HG03108 (cell line): Measurements from ENCODE around the gene ZDHHC18.

ENCODE experiments used
- ATAC-seq: cut with Tn5 transposase; IDR thresholded peaks from one replicate; pipeline ENCODE4 v1.9.1; 2021; ENCODE audit warnings: moderate library complexity; ENCODE audit not compliant: unreplicated experiment

ZDHHC18 gene, protein sequence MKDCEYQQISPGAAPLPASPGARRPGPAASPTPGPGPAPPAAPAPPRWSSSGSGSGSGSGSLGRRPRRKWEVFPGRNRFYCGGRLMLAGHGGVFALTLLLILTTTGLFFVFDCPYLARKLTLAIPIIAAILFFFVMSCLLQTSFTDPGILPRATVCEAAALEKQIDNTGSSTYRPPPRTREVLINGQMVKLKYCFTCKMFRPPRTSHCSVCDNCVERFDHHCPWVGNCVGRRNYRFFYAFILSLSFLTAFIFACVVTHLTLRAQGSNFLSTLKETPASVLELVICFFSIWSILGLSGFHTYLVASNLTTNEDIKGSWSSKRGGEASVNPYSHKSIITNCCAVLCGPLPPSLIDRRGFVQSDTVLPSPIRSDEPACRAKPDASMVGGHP

DNA sequence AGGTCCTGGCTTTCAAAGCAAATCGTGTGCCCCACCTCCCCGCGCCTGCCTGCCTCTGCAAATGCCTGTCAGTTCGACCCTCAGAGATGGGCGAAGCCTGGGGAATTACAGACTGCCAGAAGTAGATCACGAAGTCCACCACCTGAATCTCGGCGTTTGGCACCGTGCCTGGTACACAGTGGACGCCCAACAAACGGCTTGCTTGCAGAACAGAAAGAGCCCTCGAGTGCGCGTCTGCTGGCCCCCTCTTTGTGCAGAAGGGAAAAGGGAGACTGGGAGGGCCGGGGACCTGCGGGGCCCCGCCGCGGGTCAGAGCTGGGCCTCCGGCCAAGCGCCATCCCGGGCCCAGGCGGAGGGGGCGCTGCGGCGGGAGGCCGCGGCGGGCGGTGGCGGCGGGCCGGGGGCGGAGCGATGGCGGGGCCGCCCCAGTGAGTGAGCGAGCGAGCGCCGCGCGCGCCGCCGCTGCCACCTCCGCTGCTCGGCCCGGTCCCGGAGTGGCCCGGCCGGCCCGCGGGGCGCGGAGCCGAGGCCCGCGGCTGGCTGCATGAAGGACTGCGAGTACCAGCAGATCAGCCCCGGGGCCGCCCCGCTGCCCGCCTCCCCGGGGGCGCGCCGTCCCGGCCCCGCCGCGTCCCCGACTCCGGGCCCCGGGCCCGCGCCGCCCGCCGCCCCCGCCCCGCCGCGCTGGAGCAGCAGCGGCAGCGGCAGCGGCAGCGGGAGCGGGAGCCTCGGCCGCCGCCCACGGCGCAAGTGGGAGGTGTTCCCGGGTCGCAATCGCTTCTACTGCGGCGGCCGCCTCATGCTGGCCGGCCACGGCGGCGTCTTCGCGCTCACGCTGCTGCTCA, at the start of gene ZDHHC18:
Gene ZDHHC18 (plus strand): TSS at position 428 of the 845 bp plus-strand sequence. CDS start 117 bp downstream, at position 545.
- ATAC-seq, result peak; percentile 62

DNA sequence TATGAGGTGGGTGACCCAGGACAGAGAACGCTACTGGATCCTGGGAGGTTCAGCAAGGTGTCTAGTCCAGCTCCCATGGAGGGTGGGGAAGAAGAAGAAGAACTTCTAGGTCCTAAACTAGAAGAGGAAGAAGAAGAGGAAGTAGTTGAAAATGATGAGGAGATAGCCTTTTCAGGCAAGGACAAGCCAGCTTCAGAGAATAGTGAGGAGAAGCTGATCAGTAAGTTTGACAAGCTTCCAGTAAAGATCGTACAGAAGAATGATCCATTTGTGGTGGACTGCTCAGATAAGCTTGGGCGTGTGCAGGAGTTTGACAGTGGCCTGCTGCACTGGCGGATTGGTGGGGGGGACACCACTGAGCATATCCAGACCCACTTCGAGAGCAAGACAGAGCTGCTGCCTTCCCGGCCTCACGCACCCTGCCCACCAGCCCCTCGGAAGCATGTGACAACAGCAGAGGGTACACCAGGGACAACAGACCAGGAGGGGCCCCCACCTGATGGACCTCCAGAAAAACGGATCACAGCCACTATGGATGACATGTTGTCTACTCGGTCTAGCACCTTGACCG, 47.3 kb upstream of the ZDHHC18 start:
- no peak for ATAC-seq

DNA sequence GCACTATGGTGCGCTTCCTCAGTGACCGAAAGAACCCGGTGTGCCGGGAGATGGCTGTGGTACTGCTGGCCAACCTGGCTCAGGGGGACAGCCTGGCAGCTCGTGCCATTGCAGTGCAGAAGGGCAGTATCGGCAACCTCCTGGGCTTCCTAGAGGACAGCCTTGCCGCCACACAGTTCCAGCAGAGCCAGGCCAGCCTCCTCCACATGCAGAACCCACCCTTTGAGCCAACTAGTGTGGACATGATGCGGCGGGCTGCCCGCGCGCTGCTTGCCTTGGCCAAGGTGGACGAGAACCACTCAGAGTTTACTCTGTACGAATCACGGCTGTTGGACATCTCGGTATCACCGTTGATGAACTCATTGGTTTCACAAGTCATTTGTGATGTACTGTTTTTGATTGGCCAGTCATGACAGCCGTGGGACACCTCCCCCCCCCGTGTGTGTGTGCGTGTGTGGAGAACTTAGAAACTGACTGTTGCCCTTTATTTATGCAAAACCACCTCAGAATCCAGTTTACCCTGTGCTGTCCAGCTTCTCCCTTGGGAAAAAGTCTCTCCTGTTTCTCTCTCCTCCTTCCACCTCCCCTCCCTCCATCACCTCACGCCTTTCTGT, 46.0 kb upstream of the ZDHHC18 start:
- no peak for ATAC-seq

DNA sequence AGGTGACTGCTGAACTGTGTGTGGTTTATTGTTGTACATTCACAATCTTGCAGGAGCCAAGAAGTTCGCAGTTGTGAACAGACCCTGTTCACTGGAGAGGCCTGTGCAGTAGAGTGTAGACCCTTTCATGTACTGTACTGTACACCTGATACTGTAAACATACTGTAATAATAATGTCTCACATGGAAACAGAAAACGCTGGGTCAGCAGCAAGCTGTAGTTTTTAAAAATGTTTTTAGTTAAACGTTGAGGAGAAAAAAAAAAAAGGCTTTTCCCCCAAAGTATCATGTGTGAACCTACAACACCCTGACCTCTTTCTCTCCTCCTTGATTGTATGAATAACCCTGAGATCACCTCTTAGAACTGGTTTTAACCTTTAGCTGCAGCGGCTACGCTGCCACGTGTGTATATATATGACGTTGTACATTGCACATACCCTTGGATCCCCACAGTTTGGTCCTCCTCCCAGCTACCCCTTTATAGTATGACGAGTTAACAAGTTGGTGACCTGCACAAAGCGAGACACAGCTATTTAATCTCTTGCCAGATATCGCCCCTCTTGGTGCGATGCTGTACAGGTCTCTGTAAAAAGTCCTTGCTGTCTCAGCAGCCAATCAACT, 45.2 kb upstream of the ZDHHC18 start:
- ATAC-seq, result no peak

DNA sequence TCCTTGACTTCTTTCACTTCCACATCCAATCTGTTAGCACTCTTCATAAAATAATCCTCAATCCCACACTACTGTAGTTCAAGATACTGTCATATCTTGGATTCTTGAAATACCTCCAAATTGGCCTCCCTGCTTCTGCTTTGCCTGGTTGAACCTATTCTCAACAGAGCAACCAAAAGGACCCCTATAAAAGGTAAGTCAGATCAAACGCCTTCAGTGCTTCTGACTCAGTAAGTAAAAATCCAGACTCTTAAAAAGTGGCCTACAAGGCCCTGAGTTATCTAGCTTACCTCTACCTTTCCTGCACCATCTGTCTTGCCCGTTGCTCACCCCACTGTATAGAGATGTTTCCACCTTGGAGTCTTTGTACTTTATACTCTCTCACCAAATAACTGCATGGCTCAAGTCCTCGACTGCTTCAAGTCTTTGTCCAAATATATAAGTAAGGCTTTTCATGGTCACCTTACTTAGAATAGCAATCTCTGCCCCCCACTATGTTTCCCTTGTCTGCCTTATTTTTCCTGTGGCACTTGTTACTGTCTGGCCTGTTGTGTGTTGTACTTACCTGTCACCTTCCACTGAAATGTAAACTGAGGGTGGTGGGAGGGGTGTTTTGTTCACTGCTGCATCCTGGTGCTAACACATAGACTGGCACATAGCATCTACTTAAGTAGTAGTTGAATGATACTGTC, 43.8 kb upstream of the ZDHHC18 start:
- no peak for ATAC-seq

DNA sequence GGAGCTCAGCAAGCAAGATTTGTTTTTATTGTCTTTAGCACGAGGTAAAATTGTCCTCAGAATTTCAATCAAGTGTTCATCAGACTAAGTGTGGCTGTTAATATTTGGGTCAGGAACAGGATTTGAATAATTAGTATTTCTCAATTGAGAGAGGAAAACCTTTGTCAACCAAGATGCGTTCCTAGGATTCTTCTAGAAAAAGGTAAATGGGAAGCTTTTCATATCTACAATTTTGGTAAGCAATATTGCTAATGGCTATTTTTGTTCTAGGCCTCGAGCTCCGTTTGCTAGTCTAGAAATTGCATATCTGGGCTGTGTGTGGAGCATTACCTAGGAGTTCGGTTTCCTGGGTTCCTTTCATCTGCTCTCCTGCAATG, 42.9 kb upstream of the ZDHHC18 start:
- no peak for ATAC-seq

DNA sequence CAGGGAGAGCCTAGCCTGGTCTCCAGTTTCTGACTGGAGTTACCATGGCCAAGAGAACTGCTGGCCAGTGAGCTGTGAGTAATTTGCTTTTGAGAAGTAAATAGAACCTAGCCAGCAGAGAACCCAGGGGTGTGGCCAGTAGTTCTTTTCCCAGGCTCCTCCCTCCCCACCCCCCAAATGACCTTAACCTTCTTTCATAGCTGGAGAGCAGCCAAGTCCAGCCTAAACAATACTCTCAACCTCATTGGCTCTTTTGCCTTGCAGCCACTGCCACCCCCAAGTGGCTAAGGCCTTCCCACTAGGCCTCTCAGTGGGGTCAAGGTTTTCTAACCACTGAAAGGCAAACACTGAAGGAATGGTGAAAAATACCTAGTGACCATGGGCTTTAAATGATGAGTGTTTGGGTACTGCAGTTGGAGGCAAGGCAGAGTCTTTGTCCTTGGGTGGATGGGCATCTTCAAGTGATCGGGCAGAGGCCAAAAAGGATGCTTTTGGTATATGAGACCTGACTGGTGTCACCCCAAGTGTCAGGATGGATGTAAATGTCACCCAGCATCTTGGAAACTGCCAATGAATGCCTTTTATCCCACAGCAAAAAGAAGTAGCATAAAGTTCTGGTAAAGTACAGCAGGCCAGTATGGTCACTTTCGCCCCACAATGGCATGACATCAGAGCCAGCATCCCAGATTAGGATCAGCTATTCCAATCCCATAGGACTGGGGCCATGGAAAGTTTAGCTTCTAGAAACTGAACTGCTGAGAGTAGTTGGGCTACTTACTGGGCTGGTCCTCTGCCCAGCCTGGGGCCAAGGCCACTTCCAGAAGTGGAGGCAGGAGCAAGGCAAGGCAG, 42.2 kb upstream of the ZDHHC18 start:
- ATAC-seq, result no peak

DNA sequence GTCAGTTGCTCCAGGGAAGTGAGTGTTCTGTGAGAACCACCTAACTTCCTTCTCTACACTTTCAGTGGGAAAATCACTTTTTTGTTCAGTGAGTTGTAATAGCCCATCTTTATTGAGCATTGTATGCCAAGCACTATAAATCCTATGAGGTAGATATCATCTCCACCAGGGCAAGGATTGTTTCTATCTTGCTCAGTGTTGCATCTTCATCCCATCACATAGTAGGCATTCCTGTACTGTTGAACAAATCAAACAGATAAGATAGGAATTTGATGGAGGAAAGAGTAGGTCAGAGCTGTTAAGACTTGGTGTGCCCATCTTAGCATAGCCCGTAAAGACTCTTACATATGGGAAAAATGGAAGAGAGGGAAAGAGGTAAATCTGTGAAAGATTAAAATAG, 41.6 kb upstream of the ZDHHC18 start:
- no peak for ATAC-seq

DNA sequence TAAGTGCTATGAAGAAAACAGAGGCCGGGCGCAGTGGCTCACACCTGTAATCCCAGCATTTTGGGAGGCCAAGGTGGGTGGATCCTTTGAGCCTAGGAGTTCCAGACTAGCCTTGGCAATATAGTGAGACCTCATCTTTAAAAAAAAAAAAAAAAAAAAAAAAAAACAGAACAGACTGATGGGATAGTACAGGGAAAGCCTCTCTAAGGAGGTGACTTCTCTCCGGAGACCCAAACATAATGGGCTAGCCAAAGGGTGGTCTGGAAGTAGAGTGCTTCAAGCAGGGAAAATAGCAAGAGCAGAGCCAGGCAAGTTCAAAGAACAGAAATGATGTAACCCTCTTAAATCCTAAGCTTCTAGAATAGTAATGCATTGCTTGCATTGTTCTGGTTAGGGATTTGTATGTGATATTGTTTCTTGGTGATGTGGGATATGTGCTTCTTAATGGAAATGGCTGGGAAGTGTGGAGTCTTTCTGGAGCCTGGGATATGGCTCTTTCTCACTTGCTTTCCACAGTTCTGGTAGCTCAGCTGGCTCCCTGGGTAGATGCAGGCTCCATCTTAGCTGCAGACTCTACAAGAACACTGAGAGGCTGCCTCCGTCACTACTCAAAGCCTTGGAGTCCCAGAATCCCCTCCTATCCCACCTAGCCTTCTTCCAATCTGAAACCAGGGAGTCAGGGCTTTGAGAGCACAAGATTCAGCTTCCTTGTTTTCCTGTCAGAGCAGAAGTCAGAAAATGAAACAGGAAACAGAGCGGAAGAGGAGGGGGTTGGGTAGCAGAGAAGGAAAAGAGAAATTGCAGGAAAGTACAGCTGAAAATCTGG, 40.7 kb upstream of the ZDHHC18 start:
- ATAC-seq, result no peak

DNA sequence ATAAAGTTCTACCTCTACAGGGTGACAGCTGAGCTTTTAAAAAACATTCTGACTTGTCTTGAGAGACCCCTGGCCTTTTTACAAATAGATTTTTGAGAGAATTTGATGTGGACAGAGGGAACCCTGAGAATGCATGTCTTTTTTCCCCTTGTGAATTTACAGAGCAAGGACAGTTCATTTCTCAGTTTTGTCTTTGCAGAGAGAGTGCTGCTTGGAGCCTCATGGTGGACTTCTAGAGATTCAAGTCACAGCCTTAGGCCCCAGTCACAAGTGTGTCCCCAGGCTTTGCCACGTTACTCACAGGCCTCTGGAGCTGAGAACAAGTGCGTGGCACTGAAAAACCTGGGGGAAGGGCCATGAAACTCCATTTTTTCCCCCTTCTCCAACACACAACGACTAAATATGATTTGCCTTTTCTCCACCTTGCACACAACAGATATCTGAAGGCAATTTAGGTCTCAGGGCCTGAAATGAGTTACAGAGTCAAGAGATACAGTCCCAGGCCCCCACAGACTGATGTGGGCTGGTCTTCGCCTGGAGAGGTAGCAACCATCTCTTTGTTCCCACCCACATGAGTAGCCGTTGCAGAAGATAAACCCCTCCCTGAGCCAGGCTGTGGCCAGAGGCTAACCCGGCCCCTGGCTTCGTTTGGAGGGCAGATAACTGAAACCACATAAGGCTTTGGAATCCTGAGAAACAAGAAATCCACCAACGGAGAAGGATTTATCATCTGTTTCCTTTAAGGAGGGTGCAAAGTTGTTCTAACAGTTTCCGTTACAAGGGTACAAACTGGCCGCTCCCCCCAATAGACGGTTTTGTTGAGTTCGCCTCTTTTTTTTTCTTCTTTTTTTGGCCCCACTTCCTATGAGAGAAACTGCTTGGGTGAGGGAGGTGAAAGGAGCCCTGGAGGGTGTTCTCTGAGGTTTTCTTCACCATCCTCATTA, 39.8 kb upstream of the ZDHHC18 start:
- ATAC-seq, result no peak

DNA sequence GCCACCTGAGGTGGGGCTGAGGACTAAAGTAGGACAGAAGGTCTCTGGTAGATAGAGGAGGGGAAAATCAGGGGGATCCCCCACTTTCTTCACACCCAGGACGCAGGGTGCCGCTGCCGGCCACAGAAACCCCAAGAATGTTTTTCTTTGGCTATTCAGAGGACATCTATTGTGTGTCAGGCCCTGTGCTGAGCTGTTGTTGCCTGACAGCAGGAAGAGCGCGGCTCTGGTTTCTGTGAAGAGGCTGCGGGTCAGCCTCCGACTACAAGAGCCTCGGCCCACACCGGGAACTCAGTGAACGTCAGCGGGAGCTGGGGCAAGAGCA, 39.1 kb upstream of the ZDHHC18 start:
- ATAC-seq, result peak; percentile 35

DNA sequence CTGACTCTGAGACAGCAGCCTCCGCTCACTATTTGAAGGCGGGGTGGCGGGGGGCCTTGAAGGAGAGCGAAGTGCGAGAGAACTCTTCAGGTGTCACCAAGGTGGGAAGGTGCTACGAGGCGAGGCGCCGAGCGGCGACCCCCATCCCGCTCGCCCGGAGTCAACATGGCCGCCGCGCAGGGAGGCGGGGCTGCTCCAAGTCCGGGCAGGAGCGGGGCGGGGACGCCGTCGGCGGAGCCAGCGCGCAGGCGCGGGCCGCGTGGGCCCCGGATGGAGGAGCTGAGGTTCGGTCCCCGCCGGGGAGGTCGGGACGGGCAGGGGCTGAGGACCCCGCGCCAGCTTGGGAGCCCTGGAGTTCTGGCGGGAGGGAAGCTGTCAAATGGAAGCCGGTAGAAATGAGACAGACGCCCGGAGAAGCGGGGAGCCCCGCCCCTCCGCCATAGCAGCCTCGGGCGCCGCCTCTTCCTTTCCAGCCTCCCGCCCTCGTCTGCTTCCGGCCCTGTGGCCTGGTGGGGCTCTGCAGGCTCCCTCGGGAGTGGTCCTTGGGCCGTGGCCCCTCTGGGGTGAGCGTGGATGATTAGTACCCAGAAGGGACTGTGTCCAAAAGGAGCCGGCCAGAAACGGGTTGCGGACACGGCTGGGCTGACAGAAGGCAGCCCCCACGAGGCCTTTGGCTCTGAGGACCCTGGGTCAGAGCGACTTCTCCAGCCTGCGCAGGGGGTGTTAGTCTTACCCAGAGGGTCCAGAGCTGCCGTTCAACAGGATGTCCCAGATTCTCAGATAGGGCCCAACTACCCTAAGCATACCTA, 38.6 kb upstream of the ZDHHC18 start, which contains the start of gene PIGV:
Gene PIGV (plus strand): TSS at position 245 of the 809 bp plus-strand sequence. CDS start 2,866 bp downstream, outside the sequence.
- ATAC-seq, result peak; percentile 48

DNA sequence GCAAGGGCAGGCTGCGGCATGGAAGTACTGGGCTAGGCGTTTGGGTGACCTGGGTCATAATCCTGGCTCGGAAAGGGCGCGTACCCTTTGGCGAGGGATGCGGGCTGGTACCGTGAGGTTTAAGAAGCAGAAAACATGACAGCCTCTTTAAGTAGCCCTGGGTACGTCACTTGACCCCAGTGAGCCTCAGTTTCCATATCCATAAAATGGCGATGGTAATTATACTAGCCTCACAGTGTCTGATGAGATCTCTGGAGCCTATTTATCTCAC, 38.0 kb upstream of the ZDHHC18 start:
- ATAC-seq, result no peak

DNA sequence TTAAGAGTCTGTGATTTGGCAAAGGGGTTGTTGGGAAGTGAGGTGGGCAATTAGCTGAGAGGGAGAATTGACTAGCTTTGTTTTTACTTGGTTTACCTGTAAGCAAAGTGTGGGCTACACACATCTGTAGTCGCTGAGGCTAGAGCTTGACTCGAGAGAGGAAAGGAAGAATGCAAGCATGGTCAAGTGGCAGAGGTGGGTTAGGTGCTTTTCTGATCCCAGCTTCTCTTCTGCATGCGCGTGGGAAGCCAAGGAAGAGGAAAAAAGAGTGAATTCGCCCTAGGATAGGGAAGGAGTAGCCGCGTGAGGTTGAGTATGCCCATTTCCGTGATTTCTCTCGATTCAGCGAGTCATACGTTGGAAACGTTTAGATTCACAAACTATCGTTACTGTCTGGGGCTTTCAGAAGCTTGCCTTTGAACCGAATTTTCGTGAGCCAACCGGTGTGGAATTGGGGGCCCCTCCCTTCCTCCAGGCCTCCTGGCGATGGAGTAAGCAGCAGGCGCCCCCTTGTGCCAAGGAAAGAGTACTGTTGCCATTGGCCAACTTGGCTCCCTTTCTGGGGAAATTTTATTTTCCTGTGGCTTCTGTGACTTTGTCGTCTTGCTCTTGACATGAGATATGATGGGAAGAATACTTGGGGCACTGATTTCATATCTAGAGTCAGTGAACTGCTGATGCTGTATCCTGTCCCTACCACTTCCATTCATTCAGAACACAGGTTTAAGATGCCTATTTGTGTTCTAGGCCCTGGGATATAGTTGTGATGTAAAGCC, 37.5 kb upstream of the ZDHHC18 start:
- ATAC-seq, result peak; percentile 23

DNA sequence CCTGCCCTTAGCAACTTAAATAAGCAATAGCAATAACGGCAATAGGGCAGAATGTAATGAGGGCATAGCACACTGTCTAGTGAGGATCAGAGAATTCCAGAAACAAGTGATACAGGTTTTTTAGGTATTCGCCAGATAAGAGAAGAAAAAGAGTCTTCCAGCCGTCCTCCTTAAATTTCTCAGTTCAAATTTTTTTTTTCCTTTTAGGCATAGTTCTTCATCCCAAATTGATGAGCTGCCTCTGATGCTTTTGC, 36.9 kb upstream of the ZDHHC18 start:
- ATAC-seq, result no peak

DNA sequence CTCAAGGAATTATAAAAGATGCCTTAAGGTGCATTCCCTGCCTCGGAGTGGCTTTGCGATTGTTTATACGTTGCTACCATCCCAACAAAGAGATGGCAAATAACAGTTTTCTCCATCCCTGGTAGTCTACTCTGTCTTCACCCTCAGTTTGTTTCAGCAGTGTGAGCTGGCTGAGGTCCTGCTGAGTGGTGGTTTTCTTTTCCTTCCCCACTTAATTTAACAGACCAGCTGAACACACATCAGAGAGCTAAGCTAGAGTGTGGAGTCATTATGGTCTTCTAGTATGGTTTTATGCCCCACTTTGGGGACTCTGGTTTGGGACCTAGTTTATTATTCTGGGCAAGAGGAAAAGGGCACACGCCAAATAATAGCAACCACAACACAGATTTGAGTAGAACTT, 36.6 kb upstream of the ZDHHC18 start:
- ATAC-seq, result no peak
